ENCODE results near the gene ROBO1.

ROBO1 gene

DNA sequence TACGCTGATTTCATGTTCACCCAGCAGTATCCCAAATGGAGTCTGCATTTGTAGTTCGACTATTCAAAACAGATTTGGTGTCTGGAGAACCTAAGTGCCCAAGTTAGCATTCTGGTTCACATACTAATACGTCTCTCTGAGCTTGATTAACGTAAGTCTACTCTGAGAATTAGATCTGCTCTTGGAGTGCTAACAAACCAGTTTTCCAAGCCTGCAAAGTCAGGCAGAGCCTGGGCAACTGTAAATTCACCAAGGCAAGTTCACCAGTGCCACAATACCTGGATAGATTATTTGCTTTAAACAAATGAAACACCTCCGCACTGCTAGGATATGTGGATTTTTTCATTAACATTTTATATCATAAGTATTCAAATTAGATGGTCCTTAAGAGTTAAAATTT lies 912.6 kb downstream of the ROBO1 start:
- FAIRE-seq (no peak), DNase-seq (ENCODE audit: insufficient read length) (no peak)
- TF ChIP-seq POLR2AphosphoS5 (IDR thresholded peaks at IDR 0.05; ENCODE audit: low read depth, low read length) = no peak
- no peak for TF ChIP-seq TAF1 (IDR thresholded peaks at IDR 0.05; ENCODE audit: borderline replicate concordance, low read depth, low read length)
- TF ChIP-seq POLR2A (IDR thresholded peaks at IDR 0.05; ENCODE audit: low read depth, low read length) = no peak

DNA sequence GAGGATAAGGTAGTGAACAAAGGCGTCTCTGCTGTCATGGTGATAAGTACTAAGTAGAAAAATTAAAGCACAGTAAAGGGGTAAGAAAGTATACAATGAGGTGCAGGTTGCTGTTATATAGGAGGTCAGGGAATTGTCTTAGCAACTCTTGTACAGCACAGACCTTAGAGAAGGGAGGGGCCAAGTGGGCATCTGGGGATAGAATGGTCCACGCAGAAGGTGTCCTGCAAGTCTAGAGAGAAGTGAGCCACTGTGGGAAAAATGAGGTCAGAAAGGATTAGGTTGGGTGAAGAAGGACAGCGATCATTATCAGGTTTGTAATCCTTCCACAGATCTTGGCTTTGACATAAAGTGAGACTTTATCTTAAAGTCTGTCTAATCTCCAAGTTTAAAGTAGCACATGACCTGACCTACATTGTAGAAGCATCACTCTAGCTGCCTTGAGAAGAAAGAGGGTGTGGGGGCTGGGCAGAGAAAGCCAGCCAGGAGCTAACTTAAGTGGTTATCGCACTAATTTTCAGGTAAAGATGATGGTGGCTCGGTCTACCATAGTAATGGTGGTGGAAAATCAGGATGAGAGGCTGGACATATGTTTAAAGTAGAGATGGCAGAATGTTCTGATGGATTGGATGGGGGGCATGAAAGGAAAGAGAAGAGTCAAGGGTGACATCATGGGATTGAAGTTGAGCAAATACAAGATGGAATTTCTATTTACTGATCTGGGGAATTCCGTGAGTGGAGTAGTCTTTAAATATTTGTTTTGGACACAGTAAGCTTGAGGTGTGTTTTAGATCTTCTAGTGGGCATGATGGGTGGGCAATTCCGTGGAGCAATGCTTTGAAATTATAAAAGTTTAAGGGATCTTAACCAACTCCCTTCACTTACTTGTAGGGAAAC lies 919.2 kb downstream of the ROBO1 start:
- TF ChIP-seq TAF1 (IDR thresholded peaks at IDR 0.05; ENCODE audit: borderline replicate concordance, low read depth, low read length) (no peak), POLR2AphosphoS5 (IDR thresholded peaks at IDR 0.05; ENCODE audit: low read depth, low read length) (no peak), POLR2A (IDR thresholded peaks at IDR 0.05; ENCODE audit: low read depth, low read length) (no peak)
- DNase-seq (ENCODE audit: insufficient read length) = no peak
- FAIRE-seq = no peak

DNA sequence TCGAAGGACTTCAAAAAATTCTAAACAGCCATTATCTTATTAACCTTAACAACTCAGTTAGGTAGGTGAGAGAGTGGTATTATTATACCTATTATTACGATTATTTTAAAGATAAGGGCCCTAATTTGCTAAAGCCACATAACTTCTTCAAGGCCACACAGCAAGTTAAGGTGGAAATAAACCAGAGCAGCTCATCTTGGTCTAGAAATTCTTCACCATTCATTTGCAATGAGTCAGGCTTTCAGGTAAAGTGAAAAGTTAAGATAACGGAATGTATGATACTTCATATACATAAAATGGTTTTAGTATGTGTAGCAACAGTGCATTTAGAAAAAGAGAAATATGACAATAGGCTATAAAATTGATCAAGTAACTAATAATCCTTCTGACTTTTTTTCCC lies 920.2 kb downstream of the ROBO1 start:
- DNase-seq (ENCODE audit: insufficient read length) (no peak), FAIRE-seq (no peak)
- TF ChIP-seq POLR2AphosphoS5 (IDR thresholded peaks at IDR 0.05; ENCODE audit: low read depth, low read length) (no peak), POLR2A (IDR thresholded peaks at IDR 0.05; ENCODE audit: low read depth, low read length) (no peak), TAF1 (IDR thresholded peaks at IDR 0.05; ENCODE audit: borderline replicate concordance, low read depth, low read length) (no peak)

DNA sequence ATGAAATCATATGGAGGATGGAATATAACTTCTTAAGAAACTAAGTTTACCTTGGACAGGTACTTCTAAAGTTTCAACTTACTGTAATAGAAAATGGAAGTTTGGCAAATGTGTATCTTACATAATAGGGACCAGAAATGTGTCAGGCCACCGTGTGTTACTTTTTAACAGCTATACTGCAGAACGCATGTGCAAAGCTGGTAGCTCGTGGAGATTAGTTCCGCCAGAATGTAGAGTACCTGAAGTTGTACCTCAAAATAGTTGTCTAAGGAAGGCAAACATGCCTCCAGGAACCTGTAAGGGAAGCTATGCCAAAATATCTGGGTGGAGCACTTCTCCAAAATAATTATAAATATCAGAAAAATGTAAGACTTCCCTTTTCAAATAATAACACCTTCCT lies 920.6 kb downstream of the ROBO1 start:
- DNase-seq (ENCODE audit: insufficient read length) (no peak), FAIRE-seq (no peak)
- TF ChIP-seq TAF1 (IDR thresholded peaks at IDR 0.05; ENCODE audit: borderline replicate concordance, low read depth, low read length) = no peak
- TF ChIP-seq POLR2AphosphoS5 (IDR thresholded peaks at IDR 0.05; ENCODE audit: low read depth, low read length) = no peak
- TF ChIP-seq POLR2A (IDR thresholded peaks at IDR 0.05; ENCODE audit: low read depth, low read length) = no peak

DNA sequence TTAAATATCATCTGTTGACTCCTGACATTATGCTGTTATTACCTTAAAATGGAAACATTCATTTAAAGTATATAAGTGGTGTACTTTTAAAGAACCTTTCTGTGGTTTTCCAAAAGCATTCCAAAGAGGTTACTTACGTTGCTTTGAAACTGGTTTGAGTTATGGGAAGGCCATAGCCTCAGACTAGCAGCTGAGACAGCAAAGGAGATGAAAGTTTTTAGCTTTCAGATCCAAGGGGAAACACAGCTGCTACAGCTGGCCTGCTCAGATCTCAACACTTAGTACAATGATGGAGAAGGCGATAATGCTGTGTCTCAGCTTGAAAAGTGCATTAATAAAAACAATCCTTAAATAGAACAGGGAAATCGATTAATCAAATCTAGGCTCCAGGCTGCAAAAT lies 921.1 kb downstream of the ROBO1 start:
- TF ChIP-seq TAF1 (IDR thresholded peaks at IDR 0.05; ENCODE audit: borderline replicate concordance, low read depth, low read length) (no peak), POLR2AphosphoS5 (IDR thresholded peaks at IDR 0.05; ENCODE audit: low read depth, low read length) (no peak), POLR2A (IDR thresholded peaks at IDR 0.05; ENCODE audit: low read depth, low read length) (no peak)
- FAIRE-seq = no peak

DNA sequence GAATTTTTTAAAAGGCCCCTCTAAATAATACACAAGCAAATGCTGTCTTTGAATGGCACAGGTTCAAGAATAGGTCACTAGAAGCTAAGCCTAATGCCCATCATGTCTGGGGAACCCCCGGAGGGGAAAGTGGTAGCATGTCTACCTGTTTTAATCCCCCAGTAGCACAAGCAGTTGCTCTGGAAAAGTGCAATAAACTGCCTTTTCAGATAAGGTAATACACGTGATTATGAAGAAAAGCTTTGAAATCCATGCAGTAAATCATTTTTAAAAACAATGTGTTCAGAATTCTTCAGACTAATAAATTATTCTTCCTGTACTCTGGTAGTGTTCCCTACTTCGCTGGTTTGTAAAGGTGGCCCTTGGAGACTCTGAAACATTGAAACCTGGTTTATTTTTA lies 922.2 kb downstream of the ROBO1 start:
- TF ChIP-seq POLR2A (IDR thresholded peaks at IDR 0.05; ENCODE audit: low read depth, low read length) (no peak), POLR2AphosphoS5 (IDR thresholded peaks at IDR 0.05; ENCODE audit: low read depth, low read length) (no peak), TAF1 (IDR thresholded peaks at IDR 0.05; ENCODE audit: borderline replicate concordance, low read depth, low read length) (no peak)
- no peak for DNase-seq (ENCODE audit: insufficient read length)
- no peak for FAIRE-seq

More for the DNA sequence above, 921.1 kb downstream of the ROBO1 start:
- no peak for DNase-seq (ENCODE audit: insufficient read length)

DNA sequence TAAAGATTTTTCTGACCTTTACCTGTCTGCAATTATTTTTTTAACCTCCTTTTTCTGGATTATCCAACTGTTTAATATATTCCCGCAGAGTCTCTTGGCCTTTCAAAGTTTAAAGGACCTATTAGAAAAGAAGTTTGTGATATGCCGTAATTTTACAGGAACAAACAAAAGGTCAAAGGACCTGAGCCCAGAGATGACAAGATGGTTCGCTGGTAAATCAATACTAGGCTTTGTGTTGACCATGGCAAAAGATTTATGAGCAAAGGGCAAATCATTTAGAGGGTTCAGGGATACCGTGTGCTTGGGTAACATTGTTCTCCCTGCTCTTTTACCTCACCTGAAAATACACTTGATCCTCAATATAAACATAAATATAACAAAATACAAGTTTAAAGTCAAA lies 923.5 kb downstream of the ROBO1 start:
- TF ChIP-seq POLR2AphosphoS5 (IDR thresholded peaks at IDR 0.05; ENCODE audit: low read depth, low read length) (no peak), POLR2A (IDR thresholded peaks at IDR 0.05; ENCODE audit: low read depth, low read length) (no peak), TAF1 (IDR thresholded peaks at IDR 0.05; ENCODE audit: borderline replicate concordance, low read depth, low read length) (no peak)
- FAIRE-seq (no peak), DNase-seq (ENCODE audit: insufficient read length) (no peak)

DNA sequence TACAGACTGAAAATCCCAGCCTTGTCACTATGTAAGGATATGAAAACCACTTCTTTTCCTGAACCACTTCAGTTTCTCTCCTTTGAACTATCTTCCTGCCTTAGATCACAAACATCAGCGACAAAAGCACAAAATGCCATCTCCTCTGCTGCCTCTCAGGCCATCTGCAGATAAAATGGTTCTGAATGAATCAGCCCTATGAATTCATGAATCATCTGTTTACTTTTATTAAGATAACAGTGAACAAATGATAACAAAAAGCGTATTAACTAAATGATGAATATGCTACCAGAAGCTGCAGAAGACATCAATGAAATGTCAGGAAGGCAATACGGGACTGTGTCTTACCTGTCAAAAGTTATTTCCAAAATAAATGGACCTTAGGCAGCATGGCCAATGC lies 928.1 kb downstream of the ROBO1 start:
- no peak for DNase-seq (ENCODE audit: insufficient read length)
- TF ChIP-seq POLR2A (IDR thresholded peaks at IDR 0.05; ENCODE audit: low read depth, low read length) (no peak), TAF1 (IDR thresholded peaks at IDR 0.05; ENCODE audit: borderline replicate concordance, low read depth, low read length) (no peak), POLR2AphosphoS5 (IDR thresholded peaks at IDR 0.05; ENCODE audit: low read depth, low read length) (no peak)
- no peak for FAIRE-seq

DNA sequence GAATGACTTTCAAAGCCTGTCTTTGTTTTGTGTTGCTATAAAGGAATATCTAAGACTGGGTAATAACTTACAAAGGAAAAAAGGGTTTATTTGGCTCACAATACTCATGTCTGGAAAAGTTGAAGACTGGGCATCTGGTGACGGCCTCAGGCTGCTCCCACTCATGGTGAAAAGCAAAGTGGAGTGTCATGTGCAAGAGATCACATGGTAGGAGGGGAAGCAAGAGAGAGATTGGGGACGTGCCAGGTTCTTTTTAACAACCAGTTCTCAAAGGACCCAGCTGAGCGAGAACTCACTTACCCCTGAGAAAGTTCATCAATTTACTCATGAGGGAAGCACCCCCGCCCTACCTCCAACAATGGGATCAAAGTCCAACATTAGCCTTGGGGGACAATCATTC lies 929.4 kb downstream of the ROBO1 start:
- DNase-seq (ENCODE audit: insufficient read length) (no peak), FAIRE-seq (no peak)
- TF ChIP-seq POLR2AphosphoS5 (IDR thresholded peaks at IDR 0.05; ENCODE audit: low read depth, low read length) = no peak
- no peak for TF ChIP-seq POLR2A (IDR thresholded peaks at IDR 0.05; ENCODE audit: low read depth, low read length)
- no peak for TF ChIP-seq TAF1 (IDR thresholded peaks at IDR 0.05; ENCODE audit: borderline replicate concordance, low read depth, low read length)

DNA sequence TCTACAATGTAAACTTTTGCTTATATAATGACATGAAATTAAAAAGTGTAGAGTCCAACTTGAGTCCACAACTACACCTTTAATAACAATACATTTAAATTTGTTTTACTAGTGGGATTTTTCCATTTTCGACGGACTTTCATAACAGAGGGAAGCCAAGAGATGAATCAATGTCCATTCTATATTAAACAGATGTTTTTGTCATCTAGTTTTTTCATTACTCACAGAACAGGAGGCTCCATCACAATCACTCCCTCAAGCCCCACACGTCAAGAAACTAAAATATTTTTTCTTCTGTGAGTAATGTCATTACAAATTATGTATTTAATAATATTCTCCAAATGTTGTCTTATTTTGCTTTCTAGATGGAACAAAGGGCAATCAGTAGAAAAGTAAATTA lies 932.9 kb downstream of the ROBO1 start:
- TF ChIP-seq POLR2A (IDR thresholded peaks at IDR 0.05; ENCODE audit: low read depth, low read length) = no peak
- TF ChIP-seq POLR2AphosphoS5 (IDR thresholded peaks at IDR 0.05; ENCODE audit: low read depth, low read length) = no peak
- TF ChIP-seq TAF1 (IDR thresholded peaks at IDR 0.05; ENCODE audit: borderline replicate concordance, low read depth, low read length) = no peak
- DNase-seq (ENCODE audit: insufficient read length) (no peak), FAIRE-seq (no peak)

DNA sequence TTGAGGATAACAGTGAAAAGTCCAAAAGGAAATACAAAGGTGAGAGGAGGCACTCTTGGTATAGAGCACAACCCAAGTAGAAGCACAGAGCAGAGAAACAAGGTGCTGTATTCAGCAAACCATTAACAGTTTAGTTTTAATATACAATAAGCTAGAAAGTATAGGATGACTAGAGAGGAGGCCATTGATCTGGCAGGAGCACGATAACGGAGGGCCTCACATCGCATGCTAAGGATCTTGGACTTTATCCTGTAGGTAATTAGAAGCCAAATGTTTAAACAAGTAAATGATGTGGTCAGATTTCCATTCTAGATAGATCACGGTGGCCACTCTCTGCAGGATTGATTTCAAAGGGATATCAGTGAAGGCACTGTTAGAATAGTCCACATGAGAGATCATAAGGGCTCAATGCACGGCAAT lies 935.0 kb downstream of the ROBO1 start:
- FAIRE-seq (no peak), DNase-seq (ENCODE audit: insufficient read length) (no peak)
- no peak for TF ChIP-seq POLR2AphosphoS5 (IDR thresholded peaks at IDR 0.05; ENCODE audit: low read depth, low read length)

DNA sequence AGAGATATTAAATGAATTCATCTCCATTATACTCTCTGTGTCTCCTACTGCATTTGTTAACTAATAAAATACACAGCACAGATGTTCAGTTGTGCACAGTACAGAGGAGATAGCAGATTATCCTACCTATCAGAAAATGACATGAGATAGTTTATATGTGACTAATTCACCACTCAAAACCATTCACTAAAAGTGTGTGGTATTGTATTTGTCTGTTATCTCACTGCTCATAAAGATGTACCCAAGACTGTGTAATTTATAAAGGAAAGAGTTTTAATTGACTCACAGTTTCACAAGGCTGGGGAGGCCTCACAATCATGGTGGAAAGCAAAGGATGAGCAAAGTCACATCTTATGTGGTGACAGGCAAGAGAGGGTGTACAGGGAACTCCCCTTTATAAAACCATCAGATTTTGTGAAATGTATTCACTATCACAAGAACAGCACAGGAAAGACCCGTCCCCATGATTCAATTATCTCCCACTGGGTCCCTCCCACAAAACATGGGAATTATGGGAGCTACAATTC lies 936.3 kb downstream of the ROBO1 start:
- no peak for TF ChIP-seq POLR2AphosphoS5 (IDR thresholded peaks at IDR 0.05; ENCODE audit: low read depth, low read length)
- no peak for TF ChIP-seq TAF1 (IDR thresholded peaks at IDR 0.05; ENCODE audit: borderline replicate concordance, low read depth, low read length)
- no peak for TF ChIP-seq POLR2A (IDR thresholded peaks at IDR 0.05; ENCODE audit: low read depth, low read length)
- no peak for FAIRE-seq
- no peak for DNase-seq (ENCODE audit: insufficient read length)

Data from GM12892 (cell line).